A549 (cell line): ENCODE results near the gene TEDC1. TPM values are rescaled to one million over a fixed set of nuclear protein-coding genes. Genes with fewer than 3 reads are reported as not detected.

ENCODE experiments used
- ATOH8 ChIP-seq: fragments of 250-450 bp; sonication (Bioruptor Pico); IDR thresholded peaks from 2 replicates; pipeline ENCODE4 v1.5.0; 2020; ENCODE audit warnings: low read depth, mild to moderate bottlenecking, moderate library complexity
- BHLHE40 ChIP-seq: IDR thresholded peaks from 2 replicates; pipeline ENCODE4 v1.6.1; 2012; ENCODE audit warnings: low read depth, low read length, inconsistent platforms
- CBX2 ChIP-seq: fragments of 200-600 bp; sonication (generic); IDR thresholded peaks from 2 replicates; pipeline ENCODE4 v1.6.1; 2016; ENCODE audit warnings: low read depth, mild to moderate bottlenecking, borderline replicate concordance
- CEBPB ChIP-seq, 2 experiments: fragments of >200 bp in 1 of 2; sonication (Bioruptor Twin) in 1 of 2; formaldehyde crosslinking in 1 of 2; IDR thresholded peaks; 2 replicates each; pipeline ENCODE4 v1.6.1; 2012 to 2016
- CHD2 ChIP-seq: fragments of 150-350 bp; IDR thresholded peaks from 2 replicates; pipeline ENCODE4 v1.6.1; 2014; ENCODE audit warnings: low read length; ENCODE audit not compliant: partially characterized antibody
- CHD4 ChIP-seq: fragments of 200-600 bp; sonication (generic); IDR thresholded peaks from 2 replicates; pipeline ENCODE4 v1.6.1; 2016; ENCODE audit warnings: antibody characterized with exemption, mild to moderate bottlenecking, borderline replicate concordance
- CTCF ChIP-seq: fragments of >200 bp; sonication (Bioruptor Twin); formaldehyde crosslinking; IDR thresholded peaks from 3 replicates; pipeline ENCODE4 v1.5.1; 2016
- E2F6 ChIP-seq: IDR thresholded peaks from 2 replicates; pipeline ENCODE4 v1.6.1; 2012; ENCODE audit warnings: low read depth, borderline replicate concordance
- EHF ChIP-seq: fragments of 250-450 bp; sonication (Bioruptor Pico); IDR thresholded peaks from 2 replicates; pipeline ENCODE4 v1.5.0; 2020; ENCODE audit warnings: mild to moderate bottlenecking
- EHMT2 ChIP-seq: fragments of 200-600 bp; sonication (generic); IDR thresholded peaks from 2 replicates; pipeline ENCODE4 v1.6.1; 2016; ENCODE audit warnings: antibody characterized with exemption, low read depth, mild to moderate bottlenecking, moderate library complexity
- ELK1 ChIP-seq: fragments of 150-350 bp; IDR thresholded peaks from 2 replicates; pipeline ENCODE4 v1.6.1; 2014; ENCODE audit warnings: low read depth, mild to moderate bottlenecking, low read length
- FOXS1 ChIP-seq: fragments of 250-450 bp; sonication (Bioruptor Pico); IDR thresholded peaks from 2 replicates; pipeline ENCODE4 v1.5.0; 2020; ENCODE audit warnings: mild to moderate bottlenecking, moderate library complexity
- GATA3 ChIP-seq: IDR thresholded peaks from 2 replicates; pipeline ENCODE4 v1.6.1; 2012; ENCODE audit warnings: borderline replicate concordance
- HDAC2 ChIP-seq: fragments of 200-600 bp; sonication (generic); IDR thresholded peaks from 2 replicates; pipeline ENCODE4 v1.6.1; 2016
- HOXB13 ChIP-seq: fragments of 250-450 bp; sonication (Bioruptor Pico); IDR thresholded peaks from 2 replicates; pipeline ENCODE4 v1.5.0; 2020; ENCODE audit warnings: low read depth, mild to moderate bottlenecking, moderate library complexity
- HOXB5 ChIP-seq: fragments of 250-450 bp; sonication (Bioruptor Pico); IDR thresholded peaks from 2 replicates; pipeline ENCODE4 v1.5.0; 2020; ENCODE audit warnings: mild to moderate bottlenecking, moderate library complexity
- JUN ChIP-seq, 2 experiments: fragments of >200 bp; sonication (Bioruptor Twin); formaldehyde crosslinking; IDR thresholded peaks; 2 replicates in 1 of 2; 3 replicates in 1 of 2; pipeline ENCODE4 v1.6.1; 2016 to 2017
- KDM5A ChIP-seq: fragments of 200-600 bp; sonication (generic); IDR thresholded peaks from 2 replicates; pipeline ENCODE4 v1.6.1; 2016; ENCODE audit warnings: antibody characterized with exemption, mild to moderate bottlenecking
- MAFK ChIP-seq: fragments of 450-650 bp; IDR thresholded peaks from 2 replicates; pipeline ENCODE4 v1.6.1; 2014; ENCODE audit not compliant: partially characterized antibody
- MAZ ChIP-seq: fragments of 150-350 bp; IDR thresholded peaks from 2 replicates; pipeline ENCODE4 v1.6.1; 2014; ENCODE audit warnings: antibody characterized with exemption, low read depth, low read length, borderline replicate concordance
- MYC ChIP-seq: IDR thresholded peaks from 2 replicates; pipeline ENCODE4 v1.6.1; 2012; ENCODE audit warnings: mild to moderate bottlenecking, inconsistent platforms, low read length, improper control_type of control experiment, borderline replicate concordance
- NFE2L2 ChIP-seq: fragments of 150-350 bp; conservative IDR thresholded peaks from 2 replicates; pipeline ENCODE4 v1.6.1; 2014; ENCODE audit warnings: low read length
- PBX3 ChIP-seq: IDR thresholded peaks from 2 replicates; pipeline ENCODE4 v1.6.1; 2012
- PHF8 ChIP-seq: fragments of 200-600 bp; sonication (generic); IDR thresholded peaks from 2 replicates; pipeline ENCODE4 v1.6.1; 2016; ENCODE audit warnings: low read depth, mild to moderate bottlenecking, antibody characterized with exemption, moderate library complexity, borderline replicate concordance
- POLR2A ChIP-seq: IDR thresholded peaks from 2 replicates; pipeline ENCODE4 v1.6.1; 2012; ENCODE audit warnings: mild to moderate bottlenecking, low read length
- POLR2AphosphoS2 ChIP-seq: conservative IDR thresholded peaks from 2 replicates; pipeline ENCODE4 v1.6.1; 2012; ENCODE audit warnings: low read length, improper control_type of control experiment, inconsistent platforms
- RCOR1 ChIP-seq: fragments of 150-350 bp; IDR thresholded peaks from 2 replicates; pipeline ENCODE4 v1.6.1; 2014; ENCODE audit warnings: antibody characterized with exemption, low read length, low read depth
- TFCP2L1 ChIP-seq: fragments of 250-450 bp; sonication (Bioruptor Pico); IDR thresholded peaks from 2 replicates; pipeline ENCODE4 v1.5.0; 2021; ENCODE audit warnings: mild to moderate bottlenecking
- TP53 ChIP-seq: fragments of 250-450 bp; sonication (Bioruptor Pico); IDR thresholded peaks from 2 replicates; pipeline ENCODE4 v1.5.0; 2021; ENCODE audit warnings: mild to moderate bottlenecking, moderate library complexity
- USF2 ChIP-seq: fragments of 450-650 bp; IDR thresholded peaks from 2 replicates; pipeline ENCODE4 v1.6.1; 2014; ENCODE audit warnings: antibody characterized with exemption
- ZFP36 ChIP-seq: fragments of 450-650 bp; IDR thresholded peaks from 2 replicates; pipeline ENCODE4 v1.6.1; 2014; ENCODE audit warnings: borderline replicate concordance; ENCODE audit not compliant: partially characterized antibody
- polyA plus RNA-seq, 4 experiments: library from polyadenylated mRNA; depleted of rRNA in 3 of 4; stranded (reverse); fragments of >200 nt; fragmentation: RNase III in 1 of 4; extraction: RNeasy Plus Mini Kit Qiagen cat#74134 plus additional on column Dnase treatment in 1 of 4; gene quantifications; 2 replicates in 3 of 4; 3 replicates in 1 of 4; pipeline ENCODE4 v1.2.3, GENCODE V29; 2011 to 2017

The TEDC1 gene
- polyA plus RNA-seq, 2 of the 4 experiments (the other 2 are of a cell fraction) = 12.7 to 39.6 TPM

GRCh38 chr14:105480807-105481801 lies 9.9 kb upstream of the TEDC1 start (continued):
- no peak for TF ChIP-seq EHMT2
- peak; percentile 44 to 48; a peak in 3 of 5 replicates for TF ChIP-seq JUN (IDR thresholded peaks at IDR 0.05)
- no peak for TF ChIP-seq NFE2L2
- peak; percentile 96 for TF ChIP-seq CTCF
- TF ChIP-seq MYC = peak; percentile 87
- TF ChIP-seq ZFP36 = no peak
- no peak for TF ChIP-seq USF2
- no peak for TF ChIP-seq HDAC2
- TF ChIP-seq E2F6 = peak; percentile 30; the same call in 1 of the 2 replicates
- TF ChIP-seq POLR2A = peak; percentile 61
- TF ChIP-seq TP53 (CRISPR knock-in tag) = peak; percentile 77; the same call in 1 of the 2 replicates
- peak; percentile 52; the same call in 1 of the 2 replicates for TF ChIP-seq HOXB13 (CRISPR knock-in tag)
- peak; percentile 26; the same call in 1 of the 2 replicates for TF ChIP-seq MAZ
- TF ChIP-seq RCOR1 = no peak
- peak; percentile 69 for TF ChIP-seq EHF
- 0 out of 2 replicates have a peak, but pooled peaks have one; percentile 33 for TF ChIP-seq GATA3
- no peak for TF ChIP-seq MAFK
- TF ChIP-seq CBX2 = no peak
- no peak for TF ChIP-seq KDM5A
- peak; percentile 68 for TF ChIP-seq CHD2
- peak; percentile 55; the same call in 1 of the 2 replicates for TF ChIP-seq ATOH8
- peak; percentile 81 for TF ChIP-seq TFCP2L1 (CRISPR knock-in tag)
- peak; percentile 42; the same call in 1 of the 2 replicates for TF ChIP-seq PHF8
- TF ChIP-seq CHD4 = no peak
- TF ChIP-seq HOXB5 (CRISPR knock-in tag) = peak; percentile 80
- TF ChIP-seq ELK1 = no peak
- TF ChIP-seq FOXS1 (CRISPR knock-in tag) = no peak
- no peak for TF ChIP-seq CEBPB (IDR thresholded peaks at IDR 0.05)
- TF ChIP-seq PBX3 = peak; percentile 51; the same call in 1 of the 2 replicates
- TF ChIP-seq BHLHE40 = no peak
- no peak; the same call in 1 of the 2 replicates for TF ChIP-seq POLR2AphosphoS2
